Central memory CD4-positive, alpha-beta T cell (primary cell): ENCODE measurements around the gene HAUS7.
A peak's percentile ranks its signal among the peaks of the same experiment; 100 is the strongest.

Experiments
- DNase-seq: peaks from one replicate; pipeline ENCODE4 v3.0.0; 2022
- total RNA-seq, 3 experiments: gene quantifications; one replicate each; lab custom pipeline; 2026; lab: John Stamatoyannopoulos, UW

HAUS7 gene
- 2.7 to 4.4 (median 2.8) reads per million in 3 experiments for total RNA-seq

GRCh38 chrX:153470411-153471363 is at the start of gene HAUS7:
Gene HAUS7, minus strand, starts transcription at chrX:153470576. Its CDS starts 19 bp downstream, at chrX:153470557.
- peak; percentile 85 for DNase-seq

GRCh38 chrX:153519569-153520286 is 49.4 kb upstream of the HAUS7 start:
- DNase-seq, result no peak

- no peak for DNase-seq
These were observed 47.8 kb upstream of the HAUS7 start for GRCh38 chrX:153517946-153518834.

GRCh38 chrX:153517423-153517822 is 47.0 kb upstream of the HAUS7 start, which contains the start of gene ATP2B3:
Gene ATP2B3, plus strand, starts transcription at chrX:153517642. Its CDS starts 18,606 bp downstream, at chrX:153536248.
- no peak for DNase-seq

- no peak for DNase-seq
These were observed 45.7 kb upstream of the HAUS7 start for GRCh38 chrX:153516073-153516472.

- no peak for DNase-seq
These were observed 45.1 kb upstream of the HAUS7 start for GRCh38 chrX:153515435-153515834.

- no peak for DNase-seq
These were observed 43.9 kb upstream of the HAUS7 start for GRCh38 chrX:153514259-153514658.

- DNase-seq, result no peak
These were observed 42.9 kb upstream of the HAUS7 start for GRCh38 chrX:153513265-153513664.

GRCh38 chrX:153512501-153512893 is 42.1 kb upstream of the HAUS7 start:
- DNase-seq, result no peak

GRCh38 chrX:153511784-153512500 is 41.6 kb upstream of the HAUS7 start:
- no peak for DNase-seq

GRCh38 chrX:153510383-153510782 is 40.0 kb upstream of the HAUS7 start:
- no peak for DNase-seq

- DNase-seq, result no peak
These were observed 39.2 kb upstream of the HAUS7 start for GRCh38 chrX:153509592-153509991.

GRCh38 chrX:153507484-153508178 is 37.3 kb upstream of the HAUS7 start:
- peak; percentile 70 for DNase-seq

GRCh38 chrX:153505361-153505760 is 35.0 kb upstream of the HAUS7 start:
- DNase-seq, result no peak

- no peak for DNase-seq
These were observed 34.2 kb upstream of the HAUS7 start for GRCh38 chrX:153504445-153505016.

- DNase-seq, result no peak
These were observed 32.4 kb upstream of the HAUS7 start for GRCh38 chrX:153502796-153503195.

GRCh38 chrX:153502131-153502530 is 31.8 kb upstream of the HAUS7 start:
- no peak for DNase-seq

GRCh38 chrX:153501530-153501929 is 31.2 kb upstream of the HAUS7 start:
- no peak for DNase-seq

GRCh38 chrX:153500676-153501280 is 30.4 kb upstream of the HAUS7 start:
- DNase-seq, result no peak

GRCh38 chrX:153499876-153500275 is 29.5 kb upstream of the HAUS7 start:
- DNase-seq, result no peak
